ENCODE results near the gene FKBP8. TPM values are rescaled to one million over a fixed set of nuclear protein-coding genes. Genes with fewer than 3 reads are reported as not detected.

The FKBP8 gene
- total and polyA plus RNA-seq, 2 of the 4 experiments (the other 2 are of a cell fraction), result 153 to 289 TPM

- Histone ChIP-seq H3K18ac (ENCODE audit: low read depth, low read length) (no peak overlapping the region), H2AFZ (replicated peaks; ENCODE audit: low read length, poor library complexity) (peak overlapping the region; percentile 100), H2BK5ac (ENCODE audit: low read depth, low read length, poor library complexity, severe bottlenecking) (peak overlapping the region; percentile 40), H3K23ac (ENCODE audit: low read depth, low read length) (peak overlapping the region; percentile 74; the same call in 1 of the 2 replicates), H2BK15ac (ENCODE audit: low read depth, low read length) (no peak overlapping the region), H3K27ac (ENCODE audit: insufficient read depth, low read length) (peak overlapping the region; percentile 36), H3K9me3 (ENCODE audit: control insufficient read depth, insufficient read depth, low read length) (no peaks in the 10 kb centered on the region), H3K4me1 (ENCODE audit: control insufficient read depth, insufficient read depth, low read length) (peaks cover 6% of the 10 kb centered on the region), H3K56ac (ENCODE audit: extremely low read depth, insufficient read depth, low read length) (no peak overlapping the region), H3K4ac (ENCODE audit: low read depth, low read length) (peak overlapping the region; percentile 77), H4K91ac (ENCODE audit: insufficient read depth, low read depth, low read length) (peak overlapping the region; percentile 85), H2AK9ac (replicated peaks; ENCODE audit: low read depth, low read length, poor library complexity) (peak overlapping the region; percentile 98), H3K36me3 (ENCODE audit: control insufficient read depth, insufficient read depth, low read length) (peaks cover 4% of the 10 kb centered on the region), H4K20me1 (ENCODE audit: insufficient read depth, low read length) (peaks cover 7% of the 10 kb centered on the region), H4K5ac (ENCODE audit: low read depth, low read length) (no peak overlapping the region), H2BK20ac (ENCODE audit: low read depth, low read length) (no peak overlapping the region), H3K9me1 (ENCODE audit: insufficient read depth, low read length) (peaks cover 4% of the 10 kb centered on the region; the same call in 1 of the 2 replicates), H3K4me3 (ENCODE audit: insufficient read depth, low read depth, low read length) (peak overlapping the region; percentile 56), H3K27me3 (ENCODE audit: control insufficient read depth, insufficient read depth, low read length) (no peaks in the 10 kb centered on the region), H3K4me2 (ENCODE audit: low read depth, low read length) (peak overlapping the region; percentile 93), H4K8ac (ENCODE audit: low read depth in 2 of 2, low read length in 2 of 2) (peak overlapping the region; percentile 46 to 67; a peak in 2 of 4 replicates), H2AK5ac (ENCODE audit: low read depth, low read length) (peak overlapping the region; percentile 64), H3K14ac (replicated peaks; ENCODE audit: low read depth, low read length) (0 out of 2 replicates have a peak overlapping the region, but pooled peaks have one; percentile 62), H2BK120ac (ENCODE audit: low read depth, low read length) (no peak overlapping the region), H3K9ac (ENCODE audit: low read depth, low read length) (peak overlapping the region; percentile 48), H3K79me1 (ENCODE audit: low read depth in 1 of 2, low read length in 2 of 2) (peaks cover 6 to 20% of the 10 kb centered on the region in 2 experiments; a peak in 3 of 4 replicates)
- ChIA-PET POLR2A (ENCODE audit: unreplicated experiment) (no interaction called here), CTCF (interaction anchor here (0.7 to 1.1 kb wide), 3 partner anchors 13 to 257 kb away, joined by 3 to 4 read pairs (median 3); no protein-coding TSS in a partner anchor)
- intact Hi-C loops (cut with micrococcal nuclease) (loop anchor here (1.0 to 5.0 kb wide), 4 partner anchors 138 to 328 kb away; partner anchors contain the start of genes COPE, DDX49 and UPF1), in situ Hi-C loops (cut with MboI; ENCODE audit: low sequenced_read_pairs) (no loop called here), dilution Hi-C loops (cut with HindIII; ENCODE audit: low sequenced_read_pairs, unreplicated experiment) (no loop called here)
- BruUV-seq (replicated peaks), result no TSS peak
- peak; percentile 51 for ATAC-seq (ENCODE audit: low read depth)
- peak; percentile 55 for DNase-seq
- whole genome bisulfite sequencing, 2 experiments (ENCODE audit: extremely low coverage in 2 of 2, insufficient read length in 1 of 2), result 0% methylated on average over 11 of the region's 52 CpGs; no CpG with 5 or more reads in 1 of the 2 experiments
- no peak for TF ChIP-seq CHD1 (IDR thresholded peaks at IDR 0.05; ENCODE audit: low read depth, low read length)
- TF ChIP-seq USF2 (IDR thresholded peaks at IDR 0.05; ENCODE audit: low read depth, low read length), result peak; percentile 68
- no peak for TF ChIP-seq MAZ (IDR thresholded peaks at IDR 0.05; ENCODE audit: borderline replicate concordance, low read depth, low read length)
- no peak for TF ChIP-seq FOS (IDR thresholded peaks at IDR 0.05; ENCODE audit: low read depth, low read length)
- TF ChIP-seq ELK1 (IDR thresholded peaks at IDR 0.05; ENCODE audit: borderline replicate concordance, low read depth, low read length), result no peak
- TF ChIP-seq RCOR1 (IDR thresholded peaks at IDR 0.05; ENCODE audit: insufficient replicate concordance, low read length), result no peak
- no peak for TF ChIP-seq CEBPB (IDR thresholded peaks at IDR 0.05; ENCODE audit: low read depth, low read length)
- no peak for TF ChIP-seq SMC3 (IDR thresholded peaks at IDR 0.05; ENCODE audit: low read depth, low read length)
- TF ChIP-seq MXI1 (IDR thresholded peaks at IDR 0.05; ENCODE audit: borderline replicate concordance, low read depth, low read length), result peak; percentile 96
- TF ChIP-seq BHLHE40 (IDR thresholded peaks at IDR 0.05; ENCODE audit: low read depth, low read length), result 0 out of 2 replicates have a peak, but pooled peaks have one; percentile 19
- TF ChIP-seq RAD21 (IDR thresholded peaks at IDR 0.05; ENCODE audit: low read length), result 0 out of 2 replicates have a peak, but pooled peaks have one; percentile 18
- TF ChIP-seq CTCF (conservative IDR thresholded peaks at IDR 0.05; ENCODE audit: low read depth, low read length), result 0 out of 2 replicates have a peak, but pooled peaks have one; percentile 19
Observed at GRCh38 chr19:18589380-18590272, 46.3 kb upstream of the FKBP8 start.

All from IMR-90 (cell line).